Hindlimb muscle (tissue), 1 donor: ENCODE measurements around the gene RIT2. TPM values are rescaled to one million over a fixed set of nuclear protein-coding genes. Genes with fewer than 3 reads are reported as not detected.
"Not testable (repeated sequence)": the region's sequence is repeated elsewhere in the genome, so short reads cannot be mapped to it uniquely, and the experiment has no call there.

Experiments
- DNase-seq: peaks from one replicate; pipeline ENCODE4 v3.0.0-alpha.2; 2013
- polyA plus RNA-seq: library from polyadenylated mRNA; unstranded; fragments of 120-200 nt; gene quantifications from one replicate; pipeline ENCODE4 v1.2.1, GENCODE V29; 2013; ENCODE audit not compliant: insufficient read length

RIT2 gene
- polyA plus RNA-seq, 1 donor = not detected

GRCh38 chr18:42824178-42824577, 291.3 kb downstream of the RIT2 start:
- no peak for DNase-seq

- no peak for DNase-seq
Observed at GRCh38 chr18:42822711-42823110, 292.8 kb downstream of the RIT2 start.

- DNase-seq = no peak
Observed at GRCh38 chr18:42821492-42821891, 294.0 kb downstream of the RIT2 start.

GRCh38 chr18:42814618-42815017, 300.9 kb downstream of the RIT2 start:
- DNase-seq = no peak

GRCh38 chr18:42814184-42814583, 301.3 kb downstream of the RIT2 start:
- no peak for DNase-seq

GRCh38 chr18:42813570-42813969, 301.9 kb downstream of the RIT2 start:
- no peak for DNase-seq

GRCh38 chr18:42807887-42808286, 307.6 kb downstream of the RIT2 start:
- DNase-seq = no peak

GRCh38 chr18:42801706-42802105, 313.8 kb downstream of the RIT2 start:
- DNase-seq = no peak

- no peak for DNase-seq
Observed at GRCh38 chr18:42798606-42799170, 316.8 kb downstream of the RIT2 start.

GRCh38 chr18:42795213-42795789, 320.2 kb downstream of the RIT2 start:
- DNase-seq = not testable (repeated sequence)

- DNase-seq = no peak
Observed at GRCh38 chr18:42792731-42793130, 322.8 kb downstream of the RIT2 start.

GRCh38 chr18:42784632-42785031, 330.9 kb downstream of the RIT2 start:
- DNase-seq = no peak

- DNase-seq = no peak
Observed at GRCh38 chr18:42782929-42783328, 332.6 kb downstream of the RIT2 start.

GRCh38 chr18:42781298-42781815, 334.1 kb downstream of the RIT2 start:
- no peak for DNase-seq

GRCh38 chr18:42780171-42780570, 335.3 kb downstream of the RIT2 start:
- DNase-seq = no peak

- DNase-seq = no peak
Observed at GRCh38 chr18:42778445-42779042, 336.9 kb downstream of the RIT2 start.

- no peak for DNase-seq
Observed at GRCh38 chr18:42778024-42778423, 337.5 kb downstream of the RIT2 start.

GRCh38 chr18:42773870-42774269, 341.6 kb downstream of the RIT2 start:
- no peak for DNase-seq

GRCh38 chr18:42771936-42772335, 343.5 kb downstream of the RIT2 start:
- no peak for DNase-seq

- no peak for DNase-seq
Observed at GRCh38 chr18:42765302-42765701, 350.2 kb downstream of the RIT2 start.

GRCh38 chr18:42760290-42760689, 355.2 kb downstream of the RIT2 start:
- DNase-seq = no peak

GRCh38 chr18:42758852-42759251, 356.6 kb downstream of the RIT2 start:
- DNase-seq = no peak

- no peak for DNase-seq
Observed at GRCh38 chr18:42756214-42756613, 359.3 kb downstream of the RIT2 start.

GRCh38 chr18:42752916-42753315, 362.6 kb downstream of the RIT2 start:
- DNase-seq = no peak
